ENCODE measurements around the gene NDP. TPM values are rescaled to one million over a fixed set of nuclear protein-coding genes. Genes with fewer than 3 reads are reported as not detected.
A peak's percentile ranks its signal among the peaks of the same experiment; 100 is the strongest.

The NDP gene
- 0.54 TPM for polyA plus RNA-seq
- long read RNA-seq, donor 1, partial matches to known transcripts = 0 of 1 reads
- long read RNA-seq, donor 1, other reads (novel, unspliced or antisense) = 0 of 1 reads
- long read RNA-seq, donor 2 = 0 reads
- long read RNA-seq, donor 3 = 0 reads
- long read RNA-seq, donor 4 = 0 reads
- long read RNA-seq, donor 5, partial matches to known transcripts = 0 of 1 reads
- long read RNA-seq, donor 5, other reads (novel, unspliced or antisense) = 0 of 1 reads
- long read RNA-seq, donor 6, partial matches to known transcripts = 0 of 1 reads
- long read RNA-seq, donor 6, other reads (novel, unspliced or antisense) = 0 of 1 reads
- long read RNA-seq, donor 7, partial matches to known transcripts = 0 of 1 reads
- long read RNA-seq, donor 7, other reads (novel, unspliced or antisense) = 0 of 1 reads
- long read RNA-seq, donor 8, partial matches to known transcripts = 0 of 1 reads
- long read RNA-seq, donor 8, other reads (novel, unspliced or antisense) = 0 of 1 reads
- long read RNA-seq, donor 9 = 0 reads
- long read RNA-seq, donor 10, partial matches to known transcripts = 0 of 1 reads
- long read RNA-seq, donor 10, other reads (novel, unspliced or antisense) = 0 of 1 reads
- long read RNA-seq, donor 11 = 0 reads

- no peaks in the 10 kb centered on the region for H3K4me1 ChIP-seq (ENCODE audit: control insufficient read depth, insufficient read depth, low read length)
- H3K27me3 ChIP-seq (ENCODE audit: control insufficient read depth, insufficient read depth, low read length) = no peaks in the 10 kb centered on the region
- no peaks in the 10 kb centered on the region for H3K9me3 ChIP-seq (ENCODE audit: control insufficient read depth, low read depth, low read length)
- WGBS (ENCODE audit: insufficient coverage, low lambda C conversion rate) = no CpG with 5 or more reads among the region's 28 CpGs
- DNase-seq = peak in 1 of 2 donors; percentile 12
- no peaks in the 10 kb centered on the region for H3K36me3 ChIP-seq (ENCODE audit: control insufficient read depth, insufficient read depth, low read length)
- peak within 1 kb of the TSS; percentile 26 for H3K4me3 ChIP-seq (ENCODE audit: low read length)
- H3K27ac ChIP-seq (ENCODE audit: low read length) = no peak within 1 kb of the TSS
These were observed at the start of gene NDP for GRCh38 chrX:43973249-43974099. TSS of gene NDP (minus strand) at chrX:43973390. CDS start at chrX:43958645, 14,745 bp downstream.

GRCh38 chrX:44022964-44023363 lies 49.8 kb upstream of the NDP start:
- H3K27me3 ChIP-seq (ENCODE audit: control insufficient read depth, insufficient read depth, low read length) = no peaks in the 10 kb centered on the region
- no peak for DNase-seq
- WGBS (ENCODE audit: insufficient coverage, low lambda C conversion rate) = no CpG with 5 or more reads among the region's 2 CpGs
- no peak overlapping the region for H3K4me3 ChIP-seq (ENCODE audit: low read length)
- H3K4me1 ChIP-seq (ENCODE audit: control insufficient read depth, insufficient read depth, low read length) = peaks cover 3% of the 10 kb centered on the region
- H3K27ac ChIP-seq (ENCODE audit: low read length) = no peak overlapping the region
- H3K9me3 ChIP-seq (ENCODE audit: control insufficient read depth, low read depth, low read length) = no peaks in the 10 kb centered on the region
- H3K36me3 ChIP-seq (ENCODE audit: control insufficient read depth, insufficient read depth, low read length) = no peaks in the 10 kb centered on the region

GRCh38 chrX:44020693-44021092 lies 47.5 kb upstream of the NDP start:
- DNase-seq = no peak
- Histone ChIP-seq H3K4me1 (ENCODE audit: control insufficient read depth, insufficient read depth, low read length) (peaks cover 10% of the 10 kb centered on the region), H3K27ac (ENCODE audit: low read length) (no peak overlapping the region), H3K36me3 (ENCODE audit: control insufficient read depth, insufficient read depth, low read length) (no peaks in the 10 kb centered on the region), H3K27me3 (ENCODE audit: control insufficient read depth, insufficient read depth, low read length) (no peaks in the 10 kb centered on the region), H3K4me3 (ENCODE audit: low read length) (no peak overlapping the region), H3K9me3 (ENCODE audit: control insufficient read depth, low read depth, low read length) (no peaks in the 10 kb centered on the region)
- WGBS (ENCODE audit: insufficient coverage, low lambda C conversion rate) = no CpG with 5 or more reads among the region's 2 CpGs

- H3K4me1 ChIP-seq (ENCODE audit: control insufficient read depth, insufficient read depth, low read length) = peaks cover 10% of the 10 kb centered on the region
- no CpG with 5 or more reads among the region's 3 CpGs for WGBS (ENCODE audit: insufficient coverage, low lambda C conversion rate)
- H3K4me3 ChIP-seq (ENCODE audit: low read length) = no peak overlapping the region
These were observed 46.7 kb upstream of the NDP start for GRCh38 chrX:44019911-44020310.

GRCh38 chrX:44017676-44018075 lies 44.5 kb upstream of the NDP start:
- DNase-seq = peak; percentile 66 to 76
- H3K9me3 ChIP-seq (ENCODE audit: control insufficient read depth, low read depth, low read length) = no peaks in the 10 kb centered on the region
- peak overlapping the region; percentile 65 for H3K27ac ChIP-seq (ENCODE audit: low read length)
- H3K4me1 ChIP-seq (ENCODE audit: control insufficient read depth, insufficient read depth, low read length) = peaks cover 10% of the 10 kb centered on the region
- H3K27me3 ChIP-seq (ENCODE audit: control insufficient read depth, insufficient read depth, low read length) = no peaks in the 10 kb centered on the region
- no CpG with 5 or more reads among the region's 3 CpGs for WGBS (ENCODE audit: insufficient coverage, low lambda C conversion rate)
- H3K4me3 ChIP-seq (ENCODE audit: low read length) = no peak overlapping the region
- no peaks in the 10 kb centered on the region for H3K36me3 ChIP-seq (ENCODE audit: control insufficient read depth, insufficient read depth, low read length)

More at GRCh38 chrX:44019911-44020310, 46.7 kb upstream of the NDP start:
- H3K9me3 ChIP-seq (ENCODE audit: control insufficient read depth, low read depth, low read length) = no peaks in the 10 kb centered on the region
- no peaks in the 10 kb centered on the region for H3K27me3 ChIP-seq (ENCODE audit: control insufficient read depth, insufficient read depth, low read length)
- H3K36me3 ChIP-seq (ENCODE audit: control insufficient read depth, insufficient read depth, low read length) = no peaks in the 10 kb centered on the region
- H3K27ac ChIP-seq (ENCODE audit: low read length) = no peak overlapping the region
- DNase-seq = no peak

GRCh38 chrX:44016906-44017305 lies 43.7 kb upstream of the NDP start:
- no peaks in the 10 kb centered on the region for H3K9me3 ChIP-seq (ENCODE audit: control insufficient read depth, low read depth, low read length)
- no peaks in the 10 kb centered on the region for H3K36me3 ChIP-seq (ENCODE audit: control insufficient read depth, insufficient read depth, low read length)
- no CpG with 5 or more reads among the region's 4 CpGs for WGBS (ENCODE audit: insufficient coverage, low lambda C conversion rate)
- no peaks in the 10 kb centered on the region for H3K27me3 ChIP-seq (ENCODE audit: control insufficient read depth, insufficient read depth, low read length)
- no peak overlapping the region for H3K27ac ChIP-seq (ENCODE audit: low read length)
- H3K4me3 ChIP-seq (ENCODE audit: low read length) = no peak overlapping the region
- no peak for DNase-seq
- H3K4me1 ChIP-seq (ENCODE audit: control insufficient read depth, insufficient read depth, low read length) = peaks cover 10% of the 10 kb centered on the region

- Histone ChIP-seq H3K9me3 (ENCODE audit: control insufficient read depth, low read depth, low read length) (no peaks in the 10 kb centered on the region), H3K4me3 (ENCODE audit: low read length) (no peak overlapping the region), H3K27me3 (ENCODE audit: control insufficient read depth, insufficient read depth, low read length) (no peaks in the 10 kb centered on the region), H3K27ac (ENCODE audit: low read length) (no peak overlapping the region), H3K4me1 (ENCODE audit: control insufficient read depth, insufficient read depth, low read length) (peaks cover 4% of the 10 kb centered on the region), H3K36me3 (ENCODE audit: control insufficient read depth, insufficient read depth, low read length) (no peaks in the 10 kb centered on the region)
- WGBS (ENCODE audit: insufficient coverage, low lambda C conversion rate) = no CpG with 5 or more reads among the region's 4 CpGs
- DNase-seq = no peak
These were observed 39.4 kb upstream of the NDP start for GRCh38 chrX:44012484-44013096.

GRCh38 chrX:44011506-44011905 lies 38.3 kb upstream of the NDP start:
- Histone ChIP-seq H3K36me3 (ENCODE audit: control insufficient read depth, insufficient read depth, low read length) (no peaks in the 10 kb centered on the region), H3K9me3 (ENCODE audit: control insufficient read depth, low read depth, low read length) (no peaks in the 10 kb centered on the region), H3K27me3 (ENCODE audit: control insufficient read depth, insufficient read depth, low read length) (no peaks in the 10 kb centered on the region), H3K4me3 (ENCODE audit: low read length) (no peak overlapping the region), H3K27ac (ENCODE audit: low read length) (no peak overlapping the region), H3K4me1 (ENCODE audit: control insufficient read depth, insufficient read depth, low read length) (no peaks in the 10 kb centered on the region)
- DNase-seq = no peak
- no CpG with 5 or more reads among the region's 3 CpGs for WGBS (ENCODE audit: insufficient coverage, low lambda C conversion rate)

- Histone ChIP-seq H3K27ac (ENCODE audit: low read length) (no peak overlapping the region), H3K4me1 (ENCODE audit: control insufficient read depth, insufficient read depth, low read length) (no peaks in the 10 kb centered on the region), H3K9me3 (ENCODE audit: control insufficient read depth, low read depth, low read length) (no peaks in the 10 kb centered on the region), H3K36me3 (ENCODE audit: control insufficient read depth, insufficient read depth, low read length) (no peaks in the 10 kb centered on the region), H3K27me3 (ENCODE audit: control insufficient read depth, insufficient read depth, low read length) (no peaks in the 10 kb centered on the region), H3K4me3 (ENCODE audit: low read length) (no peak overlapping the region)
- no CpG with 5 or more reads among the region's 2 CpGs for WGBS (ENCODE audit: insufficient coverage, low lambda C conversion rate)
- no peak for DNase-seq
These were observed 37.4 kb upstream of the NDP start for GRCh38 chrX:44010626-44011025.

GRCh38 chrX:44006081-44006480 lies 32.9 kb upstream of the NDP start:
- no peaks in the 10 kb centered on the region for H3K9me3 ChIP-seq (ENCODE audit: control insufficient read depth, low read depth, low read length)
- H3K36me3 ChIP-seq (ENCODE audit: control insufficient read depth, insufficient read depth, low read length) = no peaks in the 10 kb centered on the region
- DNase-seq = no peak
- WGBS (ENCODE audit: insufficient coverage, low lambda C conversion rate) = no CpG with 5 or more reads among the region's 1 CpG
- H3K4me1 ChIP-seq (ENCODE audit: control insufficient read depth, insufficient read depth, low read length) = no peaks in the 10 kb centered on the region
- no peak overlapping the region for H3K4me3 ChIP-seq (ENCODE audit: low read length)
- H3K27me3 ChIP-seq (ENCODE audit: control insufficient read depth, insufficient read depth, low read length) = no peaks in the 10 kb centered on the region
- no peak overlapping the region for H3K27ac ChIP-seq (ENCODE audit: low read length)

Data from large intestine (tissue), 12 donors.